Measurements from ENCODE around the gene AQP4.

Gene AQP4

GRCh38 chr18:26864658-26865057 is 849 bp downstream of the AQP4 start:
- H3K4me3 ChIP-seq (ENCODE audit: low read depth, low read length) = no peak overlapping the region
- no peak for TF ChIP-seq CTCF (conservative IDR thresholded peaks at IDR 0.05; ENCODE audit: low read depth, low read length)
- DNase-seq (ENCODE audit: low read depth) = no peak

- no peak for DNase-seq (ENCODE audit: low read depth)
- TF ChIP-seq CTCF (conservative IDR thresholded peaks at IDR 0.05; ENCODE audit: low read depth, low read length) = no peak
- no peak overlapping the region for H3K4me3 ChIP-seq (ENCODE audit: low read depth, low read length)
These were observed 1.5 kb downstream of the AQP4 start for GRCh38 chr18:26863921-26864497.

GRCh38 chr18:26863122-26863879 is 2.2 kb downstream of the AQP4 start:
- TF ChIP-seq CTCF (conservative IDR thresholded peaks at IDR 0.05; ENCODE audit: low read depth, low read length) = no peak
- DNase-seq (ENCODE audit: low read depth) = no peak
- no peak overlapping the region for H3K4me3 ChIP-seq (ENCODE audit: low read depth, low read length)

GRCh38 chr18:26862084-26862483 is 3.4 kb downstream of the AQP4 start:
- DNase-seq (ENCODE audit: low read depth) = no peak
- no peak for TF ChIP-seq CTCF (conservative IDR thresholded peaks at IDR 0.05; ENCODE audit: low read depth, low read length)
- no peak overlapping the region for H3K4me3 ChIP-seq (ENCODE audit: low read depth, low read length)

- TF ChIP-seq CTCF (conservative IDR thresholded peaks at IDR 0.05; ENCODE audit: low read depth, low read length) = no peak
- H3K4me3 ChIP-seq (ENCODE audit: low read depth, low read length) = no peak overlapping the region
- no peak for DNase-seq (ENCODE audit: low read depth)
These were observed 11.1 kb downstream of the AQP4 start for GRCh38 chr18:26854292-26854881.

GRCh38 chr18:26853401-26853800 is 12.1 kb downstream of the AQP4 start:
- no peak for DNase-seq (ENCODE audit: low read depth)
- H3K4me3 ChIP-seq (ENCODE audit: low read depth, low read length) = no peak overlapping the region
- TF ChIP-seq CTCF (conservative IDR thresholded peaks at IDR 0.05; ENCODE audit: low read depth, low read length) = no peak

Data from choroid plexus epithelial cell (primary cell).